Suppressor macrophage treated with lipopolysaccharide for 4 hours (primary cell): ENCODE results near the gene SMIM11.
"Not testable (repeated sequence)": the region's sequence is repeated elsewhere in the genome, so short reads cannot be mapped to it uniquely, and the experiment has no call there.

Experiments
- DNase-seq: peaks from one replicate; pipeline ENCODE4 v3.0.0-alpha.2; 2020

The SMIM11 gene

GRCh38 chr21:34427339-34427738, 52.0 kb downstream of the SMIM11 start:
- not testable (repeated sequence) for DNase-seq

DNA sequence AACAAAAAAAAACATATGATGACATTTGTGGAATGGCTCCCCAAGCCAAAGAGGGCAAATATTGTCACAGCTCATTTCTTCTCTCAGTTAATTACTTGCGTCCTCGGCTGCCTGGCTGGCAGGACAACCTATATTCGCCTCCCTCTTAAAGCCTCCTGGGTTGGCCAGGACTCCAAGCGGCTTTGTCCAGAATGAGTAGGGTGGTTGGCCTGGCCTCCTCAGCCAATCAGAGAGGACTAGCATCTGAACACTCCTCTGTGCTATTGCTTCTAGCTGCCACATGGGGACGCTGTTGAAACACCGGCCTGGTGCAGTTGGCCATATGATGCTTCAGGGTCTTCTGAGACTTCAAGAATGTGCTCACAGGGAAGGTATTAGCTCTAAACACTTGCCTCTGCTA, 53.1 kb downstream of the SMIM11 start:
- DNase-seq = not testable (repeated sequence)

GRCh38 chr21:34429710-34430109, 54.4 kb downstream of the SMIM11 start:
- DNase-seq = not testable (repeated sequence)
